Suprapubic skin (tissue), 4 donors: ENCODE data around the gene TNFRSF25. TPM values are rescaled to one million over a fixed set of nuclear protein-coding genes. Genes with fewer than 3 reads are reported as not detected.
A peak's percentile ranks its signal among the peaks of the same experiment; 100 is the strongest.

ENCODE experiments used
- DNase-seq, 2 donors: peaks; one replicate each; pipeline ENCODE4 v3.0.0-alpha.2; 2019; ENCODE audit warnings: low spot score in 2 of 2
- H3K27ac ChIP-seq: fragments of 200-600 bp; sonication (generic); one replicate; pipeline ENCODE4 v1.5.1; 2019
- H3K27me3 ChIP-seq: fragments of 200-600 bp; sonication (generic); one replicate; pipeline ENCODE4 v1.5.1; 2019
- H3K36me3 ChIP-seq: fragments of 200-600 bp; sonication (generic); one replicate; pipeline ENCODE4 v1.5.1; 2019
- H3K4me1 ChIP-seq: fragments of 200-600 bp; sonication (generic); one replicate; pipeline ENCODE4 v1.5.1; 2019
- H3K4me3 ChIP-seq: fragments of 200-600 bp; sonication (generic); one replicate; pipeline ENCODE4 v1.5.1; 2019; ENCODE audit warnings: mild to moderate bottlenecking
- H3K9me3 ChIP-seq: fragments of 200-600 bp; sonication (generic); one replicate; pipeline ENCODE4 v1.5.1; 2019
- CTCF ChIP-seq, 2 donors: fragments of 200-600 bp in 1 of 2; fragments of 450-650 bp in 1 of 2; sonication (generic) in 1 of 2; IDR thresholded peaks; one replicate each; pipeline ENCODE4 v1.5.1; 2016 to 2019; ENCODE audit warnings: antibody characterized with exemption in 2 of 2, mild to moderate bottlenecking in 1 of 2, moderate library complexity in 1 of 2
- EP300 ChIP-seq: sonication (generic); formaldehyde crosslinking; IDR thresholded peaks from one replicate; pipeline ENCODE4 v1.6.1; 2017; ENCODE audit warnings: antibody characterized with exemption
- POLR2A ChIP-seq, 2 donors: fragments of 450-650 bp; IDR thresholded peaks; one replicate each; pipeline ENCODE4 v1.6.1; 2017; ENCODE audit warnings: antibody characterized with exemption in 2 of 2, mild to moderate bottlenecking in 2 of 2, moderate library complexity in 2 of 2
- POLR2AphosphoS5 ChIP-seq, 3 donors: sonication (generic); formaldehyde crosslinking; IDR thresholded peaks; one replicate each; pipeline ENCODE4 v1.6.1; 2017; ENCODE audit warnings: antibody characterized with exemption in 3 of 3
- WGBS: methylation state at CpG from one replicate; pipeline ENCODE4 v1.1.5; 2018; 5-methylcytosine and 5-hydroxymethylcytosine counted together
- total RNA-seq, 4 donors: library from RNA; depleted of rRNA; stranded (reverse); fragments of >200 nt; gene quantifications; one replicate each; pipeline ENCODE4 v1.1.0, GENCODE V29; 2016

Gene TNFRSF25
- total RNA-seq, 4 donors from 2014 or later, result 66.8 to 411 (median 99.5) TPM

GRCh38 chr1:6470132-6471085 is 4.4 kb upstream of the TNFRSF25 start:
- TF ChIP-seq EP300, result no peak
- peaks cover 53% of the 10 kb centered on the region for H3K36me3 ChIP-seq
- no peak for DNase-seq
- H3K27me3 ChIP-seq, result peaks cover 7% of the 10 kb centered on the region
- peak overlapping the region; percentile 21 for H3K4me3 ChIP-seq
- H3K27ac ChIP-seq, result no peak overlapping the region
- 90% methylated on average over 23 of the region's 67 CpGs for WGBS
- peaks cover 28% of the 10 kb centered on the region for H3K4me1 ChIP-seq
- no peaks in the 10 kb centered on the region for H3K9me3 ChIP-seq

DNA sequence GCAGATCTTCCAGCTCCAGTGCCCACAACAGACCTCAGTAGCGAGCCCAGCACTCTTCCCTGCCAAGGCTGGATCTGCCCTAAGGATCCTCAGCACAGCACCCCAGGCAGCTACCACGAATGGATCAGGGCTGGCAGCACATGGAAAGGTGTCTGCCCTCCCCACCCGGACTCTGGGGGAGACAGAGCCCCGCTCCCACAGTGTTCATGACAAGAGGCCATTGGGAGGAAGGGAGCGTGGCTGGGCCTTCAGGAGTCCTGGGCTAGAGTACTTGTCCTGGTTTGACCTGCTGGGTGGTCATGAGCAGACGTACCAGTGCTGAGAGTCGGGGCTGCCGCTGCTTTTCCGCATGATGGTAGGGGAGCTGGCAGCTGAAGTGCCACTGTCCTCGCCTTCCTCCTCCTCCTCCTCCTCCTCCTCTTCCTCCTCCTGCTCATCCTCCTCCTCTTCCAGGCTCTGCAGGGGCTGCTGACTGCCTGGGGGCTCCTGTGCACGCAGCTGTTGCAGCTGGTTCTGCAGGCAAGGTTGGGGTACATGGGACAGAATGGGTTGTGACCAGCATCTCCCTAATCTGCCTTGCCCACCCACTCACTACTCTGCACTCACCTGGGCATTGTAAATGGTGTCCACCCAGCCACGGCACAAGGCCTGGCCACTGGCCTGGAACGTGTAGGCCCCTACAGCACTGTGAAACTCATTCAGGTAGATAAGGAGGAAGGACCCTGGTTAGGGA is 2.9 kb upstream of the TNFRSF25 start:
- Histone ChIP-seq H3K9me3 (no peaks in the 10 kb centered on the region), H3K36me3 (peaks cover 51% of the 10 kb centered on the region)
- 91% methylated on average over 9 of the region's 13 CpGs for WGBS

DNA sequence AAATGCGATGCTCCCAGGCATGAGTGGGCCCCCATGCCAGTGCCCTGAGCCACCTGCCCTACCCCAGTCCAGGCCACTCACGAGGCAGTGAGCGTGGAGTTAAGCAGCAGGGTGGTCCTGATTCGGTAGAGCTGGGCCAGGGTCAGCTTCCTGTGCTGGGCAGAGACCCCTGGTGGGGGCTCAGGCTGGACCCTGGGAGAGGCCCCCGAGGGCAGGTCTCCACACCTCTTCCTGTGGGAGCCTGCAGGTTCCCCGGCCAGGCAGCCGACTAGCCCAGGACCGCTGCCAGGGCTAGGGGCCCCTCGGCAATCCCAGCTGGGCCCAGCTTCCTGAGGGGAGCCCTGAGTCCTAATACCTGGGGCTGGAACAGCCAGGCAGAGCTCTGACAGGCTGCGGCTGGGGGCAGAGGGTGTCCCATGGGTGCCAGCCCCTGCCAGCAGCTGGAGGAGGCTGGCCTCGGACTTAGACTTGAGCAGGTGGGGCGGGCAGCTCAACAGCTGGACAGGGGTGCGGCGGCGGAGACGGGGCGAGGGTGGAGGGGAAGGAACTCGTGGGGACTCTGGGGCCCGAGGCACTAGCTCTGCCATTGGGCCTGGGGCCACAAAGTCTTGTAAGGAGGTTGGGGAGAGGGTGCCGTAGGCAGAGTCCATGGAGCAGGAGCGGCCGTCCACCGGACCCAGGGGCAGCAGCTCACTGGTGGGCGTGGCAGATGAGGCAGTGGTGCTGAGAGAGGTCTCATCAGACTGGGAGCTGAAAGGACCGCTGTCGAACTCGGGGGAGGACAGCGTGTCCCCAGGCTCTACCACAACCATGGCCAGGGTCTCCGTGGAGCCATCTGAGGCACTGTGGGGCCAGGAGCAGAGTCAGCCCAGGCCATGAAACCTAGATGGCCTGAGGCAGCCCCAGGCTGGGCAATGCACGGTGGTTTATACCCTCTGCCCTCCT is 2.0 kb upstream of the TNFRSF25 start:
- Histone ChIP-seq H3K36me3 (peaks cover 51% of the 10 kb centered on the region), H3K4me1 (peaks cover 15% of the 10 kb centered on the region), H3K4me3 (no peak overlapping the region), H3K9me3 (no peaks in the 10 kb centered on the region), H3K27me3 (peaks cover 9% of the 10 kb centered on the region), H3K27ac (no peak overlapping the region)
- DNase-seq, result no peak
- WGBS, result 92% methylated on average over 16 of the region's 30 CpGs
- TF ChIP-seq POLR2AphosphoS5 (IDR thresholded peaks at IDR 0.05), result no peak
- TF ChIP-seq EP300, result no peak
- no peak for TF ChIP-seq CTCF (IDR thresholded peaks at IDR 0.05)

More for the DNA sequence above, 2.9 kb upstream of the TNFRSF25 start:
- Histone ChIP-seq H3K4me3 (no peak overlapping the region), H3K27ac (no peak overlapping the region), H3K4me1 (peaks cover 19% of the 10 kb centered on the region), H3K27me3 (peaks cover 9% of the 10 kb centered on the region)
- TF ChIP-seq POLR2A (IDR thresholded peaks at IDR 0.05), result no peak
- TF ChIP-seq POLR2AphosphoS5 (IDR thresholded peaks at IDR 0.05), result no peak
- no peak for TF ChIP-seq EP300
- no peak for TF ChIP-seq CTCF (IDR thresholded peaks at IDR 0.05)
- no peak for DNase-seq

DNA sequence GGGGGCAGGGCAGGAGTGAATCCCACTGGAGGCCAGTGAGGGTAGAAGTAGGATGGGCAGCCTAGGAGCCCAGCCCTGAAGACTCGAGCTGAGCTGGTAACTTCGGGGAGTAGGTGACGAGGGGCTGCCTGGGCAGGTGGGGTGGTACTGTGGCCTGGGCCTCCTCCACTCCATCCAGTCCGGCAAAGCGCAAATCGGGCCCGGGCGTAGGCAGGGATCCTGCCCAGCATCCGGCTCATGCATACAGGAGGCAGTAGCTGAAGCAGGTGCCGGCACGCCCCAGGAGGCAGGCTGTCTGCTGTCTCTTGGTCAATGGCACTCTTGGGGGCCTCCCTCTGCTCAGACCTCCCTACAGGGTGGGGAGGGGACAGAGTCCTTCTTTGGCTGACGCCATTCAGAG is 1.3 kb upstream of the TNFRSF25 start:
- DNase-seq, result no peak
- Histone ChIP-seq H3K36me3 (peaks cover 54% of the 10 kb centered on the region), H3K9me3 (no peaks in the 10 kb centered on the region), H3K27me3 (peaks cover 9% of the 10 kb centered on the region), H3K4me1 (peaks cover 7% of the 10 kb centered on the region), H3K27ac (no peak overlapping the region), H3K4me3 (no peak overlapping the region)
- TF ChIP-seq POLR2AphosphoS5 (IDR thresholded peaks at IDR 0.05), result no peak
- TF ChIP-seq CTCF (IDR thresholded peaks at IDR 0.05), result no peak
- TF ChIP-seq EP300, result no peak
- no peak for TF ChIP-seq POLR2A (IDR thresholded peaks at IDR 0.05)
- over 99% methylated on average over 11 of the region's 12 CpGs for WGBS

DNA sequence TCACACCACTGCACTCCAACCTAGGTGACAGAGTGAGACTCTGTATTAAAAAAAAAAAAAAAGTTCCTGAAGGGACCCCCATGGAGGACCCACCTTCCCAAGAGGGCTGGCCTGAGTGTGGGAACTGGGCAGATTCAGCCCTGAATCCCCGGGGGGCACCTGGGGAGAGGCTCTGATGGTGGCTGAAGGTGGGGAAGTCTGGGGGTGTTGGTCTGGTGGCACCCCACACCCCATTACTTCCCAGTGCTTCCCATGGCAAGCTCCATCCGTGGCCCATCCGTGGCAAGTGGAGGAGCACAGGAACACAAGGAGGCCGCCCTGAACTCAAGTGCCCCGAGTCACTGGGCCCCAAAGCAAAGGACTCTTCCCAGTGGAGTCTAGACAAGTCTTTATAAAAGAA is 778 bp upstream of the TNFRSF25 start:
- peaks cover 59% of the 10 kb centered on the region for H3K36me3 ChIP-seq
- TF ChIP-seq CTCF (IDR thresholded peaks at IDR 0.05), result no peak
- no peak for TF ChIP-seq POLR2AphosphoS5 (IDR thresholded peaks at IDR 0.05)
- peaks cover 7% of the 10 kb centered on the region for H3K4me1 ChIP-seq
- DNase-seq, result no peak
- no peak overlapping the region for H3K27ac ChIP-seq
- H3K4me3 ChIP-seq, result no peak overlapping the region
- H3K9me3 ChIP-seq, result no peaks in the 10 kb centered on the region
- WGBS, result 100% methylated on average over 1 of the region's 5 CpGs
- peaks cover 11% of the 10 kb centered on the region for H3K27me3 ChIP-seq
